HEK293T (cell line): ENCODE results near the gene MCMBP.

ENCODE experiments used
- BHLHE40 ChIP-seq: fragments of 450-650 bp; IDR thresholded peaks from 2 replicates; pipeline ENCODE4 v1.6.1; 2016; ENCODE audit warnings: mild to moderate bottlenecking, moderate library complexity, borderline replicate concordance
- CTBP1 ChIP-seq: fragments of 450-650 bp; IDR thresholded peaks from 2 replicates; pipeline ENCODE4 v1.6.1; 2016; ENCODE audit warnings: borderline replicate concordance
- ELF4 ChIP-seq: fragments of 450-650 bp; IDR thresholded peaks from 2 replicates; pipeline ENCODE4 v1.6.1; 2017; ENCODE audit warnings: antibody characterized with exemption

DNA sequence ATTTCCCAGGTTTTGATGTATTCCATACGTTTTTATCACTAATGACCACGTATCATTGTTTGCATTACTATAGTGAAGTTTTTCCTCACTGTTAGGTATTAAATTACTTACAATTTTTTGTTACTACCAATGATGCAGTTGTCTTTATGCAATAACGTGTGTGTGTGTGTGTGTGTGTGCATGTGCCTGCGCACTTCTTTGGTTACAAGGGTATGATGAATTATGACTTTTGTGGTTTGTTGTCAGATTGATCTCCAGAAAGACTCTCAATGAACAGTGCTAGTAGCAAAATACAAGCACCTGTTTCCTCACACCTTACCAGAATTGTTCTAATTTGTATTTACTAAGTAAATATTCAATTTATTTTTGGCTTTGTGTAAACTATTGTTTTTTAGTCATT lies 51.5 kb downstream of the MCMBP start:
- TF ChIP-seq CTBP1 (no peak), ELF4 (no peak), BHLHE40 (no peak)
